Thyroid gland (tissue), 4 donors: ENCODE measurements around the gene AOC3. TPM values are rescaled to one million over a fixed set of nuclear protein-coding genes. Genes with fewer than 3 reads are reported as not detected.
"Not testable (repeated sequence)": the region's sequence is repeated elsewhere in the genome, so short reads cannot be mapped to it uniquely, and the experiment has no call there.

ENCODE experiments used
- DNase-seq, 2 donors: peaks; one replicate each; pipeline ENCODE4 v3.0.0-alpha.2; 2019
- H3K27ac ChIP-seq, 3 donors: fragments of 200-600 bp; sonication (generic); 1 replicate in 2 of 3; 2 replicates in 1 of 3; pipeline ENCODE4 v1.5.1; 2016 to 2019; ENCODE audit warnings: mild to moderate bottlenecking in 1 of 3, moderate library complexity in 1 of 3
- H3K27me3 ChIP-seq: fragments of 200-600 bp; sonication (generic); one replicate; pipeline ENCODE4 v1.5.1; 2019
- H3K36me3 ChIP-seq, 2 donors: fragments of 200-600 bp; sonication (generic); one replicate each; pipeline ENCODE4 v1.5.1; 2016 to 2019
- H3K4me1 ChIP-seq, 2 donors: fragments of 200-600 bp; sonication (generic); one replicate each; pipeline ENCODE4 v1.5.1; 2017 to 2019
- H3K4me3 ChIP-seq, 3 donors: fragments of 200-600 bp; sonication (generic); replicated peaks in 1 of 3; 1 replicate in 2 of 3; 2 replicates in 1 of 3; pipeline ENCODE4 v1.5.1; 2016; ENCODE audit warnings: mild to moderate bottlenecking in 1 of 3
- H3K9me3 ChIP-seq: fragments of 200-600 bp; sonication (generic); one replicate; pipeline ENCODE4 v1.5.1; 2017
- CTCF ChIP-seq, 6 experiments: fragments of 200-600 bp in 3 of 6; fragments of 450-650 bp in 3 of 6; sonication (generic) in 3 of 6; IDR thresholded peaks; one replicate each; pipeline ENCODE4 v1.5.1; 2016 to 2019; ENCODE audit warnings: antibody characterized with exemption in 6 of 6, mild to moderate bottlenecking in 2 of 6, inconsistent platforms in 1 of 6, moderate library complexity in 1 of 6
- POLR2A ChIP-seq, 2 donors: fragments of 450-650 bp; IDR thresholded peaks; one replicate each; pipeline ENCODE4 v1.6.1; 2017; ENCODE audit warnings: antibody characterized with exemption in 2 of 2, mild to moderate bottlenecking in 2 of 2, moderate library complexity in 1 of 2
- WGBS, 2 donors: methylation state at CpG; one replicate each; pipeline ENCODE4 v1.1.5; 2017; 5-methylcytosine and 5-hydroxymethylcytosine counted together
- intact Hi-C: fragments of 100-400 bp; cut with DNase I; formaldehyde crosslinking; loops from one replicate; pipeline ENCODE4 v1.15.1; 2023
- total RNA-seq, 4 donors: library from RNA; depleted of rRNA; stranded (reverse); fragments of >200 nt; gene quantifications; one replicate each; pipeline ENCODE4 v1.2.3, GENCODE V29; 2016

Gene AOC3
- total RNA-seq, 4 donors from 2014 or later: 4.2 to 11.6 (median 5.8) TPM

GRCh38 chr17:42883802-42884558, 33.0 kb downstream of the AOC3 start:
- Histone ChIP-seq H3K4me1 (peaks cover 3 to 47% of the 10 kb centered on the region in 2 donors), H3K36me3 (no peaks in the 10 kb centered on the region), H3K27ac (peak overlapping the region in 1 of 3 donors; percentile 13), H3K4me3 (no peak overlapping the region), H3K27me3 (no peaks in the 10 kb centered on the region), H3K9me3 (no peaks in the 10 kb centered on the region)
- TF ChIP-seq CTCF (IDR thresholded peaks at IDR 0.05) (no peak), POLR2A (IDR thresholded peaks at IDR 0.05) (peak in 1 of 2 donors; percentile 25)
- 52 to 71% methylated on average over 7 of the region's 7 CpGs for whole genome bisulfite sequencing, 2 donors
- peak; percentile 45 to 49 for DNase-seq
- intact Hi-C loops: no loop called here

- H3K27me3 ChIP-seq, DNase-seq, intact Hi-C loops, H3K9me3 ChIP-seq, H3K27ac ChIP-seq, H3K4me3 ChIP-seq, H3K36me3 ChIP-seq: not testable (repeated sequence)
- WGBS, 2 donors: 95 to 97% methylated on average over 3 of the region's 3 CpGs
- peaks cover 3 to 52% of the 10 kb centered on the region in 2 donors for H3K4me1 ChIP-seq
Measured at GRCh38 chr17:42885806-42886205, 34.8 kb downstream of the AOC3 start.

- H3K27me3 ChIP-seq: no peaks in the 10 kb centered on the region
- H3K9me3 ChIP-seq: no peaks in the 10 kb centered on the region
- intact Hi-C loops: no loop called here
- no peak for TF ChIP-seq POLR2A (IDR thresholded peaks at IDR 0.05)
- no peak for TF ChIP-seq CTCF (IDR thresholded peaks at IDR 0.05)
- WGBS, 2 donors: 65 to 70% methylated on average over 13 to 15 of the region's 15 CpGs
- no peak overlapping the region for H3K27ac ChIP-seq
- H3K36me3 ChIP-seq: no peaks in the 10 kb centered on the region
- no peak overlapping the region for H3K4me3 ChIP-seq
- no peak for DNase-seq
- H3K4me1 ChIP-seq: peaks cover 11 to 60% of the 10 kb centered on the region in 2 donors
Measured at GRCh38 chr17:42886283-42887176, 35.5 kb downstream of the AOC3 start.

GRCh38 chr17:42889809-42890208, 38.8 kb downstream of the AOC3 start:
- Histone ChIP-seq H3K36me3 (no peaks in the 10 kb centered on the region), H3K27me3 (no peaks in the 10 kb centered on the region), H3K27ac (no peak overlapping the region), H3K4me3 (no peak overlapping the region), H3K9me3 (no peaks in the 10 kb centered on the region), H3K4me1 (peaks cover 15 to 66% of the 10 kb centered on the region in 2 donors)
- no peak for TF ChIP-seq CTCF (IDR thresholded peaks at IDR 0.05)
- TF ChIP-seq POLR2A (IDR thresholded peaks at IDR 0.05): no peak
- DNase-seq: no peak
- intact Hi-C loops: no loop called here
- 94 to 96% methylated on average over 7 of the region's 7 CpGs for WGBS, 2 donors

- no peak overlapping the region for H3K4me3 ChIP-seq
- peak overlapping the region; percentile 19 to 80 (median 71) for H3K27ac ChIP-seq
- WGBS, 2 donors: 58% methylated on average over 10 of the region's 10 CpGs
- peaks cover 15 to 66% of the 10 kb centered on the region in 2 donors for H3K4me1 ChIP-seq
- H3K36me3 ChIP-seq: no peaks in the 10 kb centered on the region
- peak; percentile 45 to 51 for DNase-seq
- H3K27me3 ChIP-seq: no peaks in the 10 kb centered on the region
- no peaks in the 10 kb centered on the region for H3K9me3 ChIP-seq
- intact Hi-C loops: no loop called here
- TF ChIP-seq POLR2A (IDR thresholded peaks at IDR 0.05) (no peak), CTCF (IDR thresholded peaks at IDR 0.05) (no peak)
Measured at GRCh38 chr17:42891539-42892152, 40.6 kb downstream of the AOC3 start.
